Measurements from ENCODE around the gene METTL5. TPM values are rescaled to one million over a fixed set of nuclear protein-coding genes. Genes with fewer than 3 reads are reported as not detected.

METTL5 gene
- total RNA-seq, 1 donor from 2014 or later = 46.1 TPM

DNA sequence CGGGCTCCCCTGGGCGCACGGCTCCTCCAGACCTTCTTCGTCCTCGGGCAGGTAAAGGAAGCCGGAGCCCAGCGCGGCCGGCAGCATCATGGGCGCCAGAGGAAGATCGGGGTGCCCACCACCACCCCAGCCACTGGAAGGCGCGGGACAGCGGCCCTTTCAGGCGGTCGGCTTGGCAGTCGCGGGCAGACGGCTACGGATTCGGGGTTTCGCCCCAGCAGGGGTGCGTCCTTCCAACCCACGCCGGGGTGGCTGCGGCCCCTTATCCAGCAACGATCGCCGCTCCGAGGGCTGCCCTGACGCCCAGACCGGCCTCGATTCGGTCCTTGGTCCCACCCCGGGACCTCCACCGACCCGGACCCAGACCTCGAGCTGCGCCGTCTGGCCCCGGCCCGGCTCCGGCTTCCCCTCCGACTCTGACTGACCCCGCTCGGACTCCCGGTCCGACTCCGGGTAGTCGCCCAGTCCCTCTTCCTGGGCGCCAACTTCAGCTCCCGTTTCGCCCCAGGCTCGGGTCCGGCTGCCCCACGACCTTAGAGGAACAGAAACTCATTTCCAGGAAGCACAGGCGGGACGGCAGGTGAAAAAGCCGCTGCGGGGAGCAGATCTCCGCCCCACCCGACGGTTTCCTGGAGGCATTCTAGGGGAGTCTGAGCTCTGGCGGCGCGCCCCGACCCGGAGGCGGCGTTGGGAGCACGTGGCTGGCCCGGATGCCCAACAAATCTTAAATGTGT, 56.3 kb downstream of the METTL5 start:
- Histone ChIP-seq H3K4me3 (ENCODE audit: low read depth, low read length) (peak overlapping the region; percentile 24), H3K36me3 (ENCODE audit: control insufficient read depth, insufficient read depth, low read length) (no peaks in the 10 kb centered on the region), H3K27me3 (ENCODE audit: control insufficient read depth, insufficient read depth, low read length) (peaks cover 15% of the 10 kb centered on the region)
- TF ChIP-seq, protein P1, sequence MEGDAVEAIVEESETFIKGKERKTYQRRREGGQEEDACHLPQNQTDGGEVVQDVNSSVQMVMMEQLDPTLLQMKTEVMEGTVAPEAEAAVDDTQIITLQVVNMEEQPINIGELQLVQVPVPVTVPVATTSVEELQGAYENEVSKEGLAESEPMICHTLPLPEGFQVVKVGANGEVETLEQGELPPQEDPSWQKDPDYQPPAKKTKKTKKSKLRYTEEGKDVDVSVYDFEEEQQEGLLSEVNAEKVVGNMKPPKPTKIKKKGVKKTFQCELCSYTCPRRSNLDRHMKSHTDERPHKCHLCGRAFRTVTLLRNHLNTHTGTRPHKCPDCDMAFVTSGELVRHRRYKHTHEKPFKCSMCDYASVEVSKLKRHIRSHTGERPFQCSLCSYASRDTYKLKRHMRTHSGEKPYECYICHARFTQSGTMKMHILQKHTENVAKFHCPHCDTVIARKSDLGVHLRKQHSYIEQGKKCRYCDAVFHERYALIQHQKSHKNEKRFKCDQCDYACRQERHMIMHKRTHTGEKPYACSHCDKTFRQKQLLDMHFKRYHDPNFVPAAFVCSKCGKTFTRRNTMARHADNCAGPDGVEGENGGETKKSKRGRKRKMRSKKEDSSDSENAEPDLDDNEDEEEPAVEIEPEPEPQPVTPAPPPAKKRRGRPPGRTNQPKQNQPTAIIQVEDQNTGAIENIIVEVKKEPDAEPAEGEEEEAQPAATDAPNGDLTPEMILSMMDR (IDR thresholded peaks at IDR 0.05; ENCODE audit: insufficient read depth, low read length, poor library complexity, severe bottlenecking) = no peak
- DNase-seq (ENCODE audit: low read depth) = no peak

DNA sequence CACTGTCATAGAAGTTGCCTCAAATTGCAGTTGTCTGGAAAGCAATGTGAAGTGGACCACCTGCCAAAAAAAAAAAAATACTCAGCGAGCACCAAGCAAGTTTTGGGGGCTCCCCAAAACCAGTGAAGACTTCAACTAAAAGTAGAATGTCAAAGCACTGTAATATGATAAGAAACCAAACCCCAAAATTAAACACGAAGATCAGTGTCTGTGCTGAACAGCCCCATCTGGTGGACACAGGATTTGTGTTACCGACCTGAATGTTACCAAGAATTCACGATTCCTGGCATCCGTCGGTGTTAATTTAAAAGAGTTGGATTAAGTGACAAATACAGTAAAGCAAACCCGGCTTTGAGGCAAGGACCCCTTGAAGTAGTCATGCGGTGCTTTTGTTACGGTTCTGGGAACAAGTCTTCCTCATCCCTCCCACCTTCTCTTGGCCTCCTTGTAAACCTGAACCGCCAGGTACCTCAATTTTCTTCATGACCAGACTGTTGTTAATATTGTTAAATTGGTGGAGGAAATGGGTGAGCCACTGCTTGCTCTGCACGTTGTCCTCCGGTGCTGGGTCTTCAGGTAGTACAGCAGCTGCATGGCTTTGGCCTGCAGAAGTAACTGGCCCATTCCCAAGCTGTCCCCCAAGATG, 57.3 kb downstream of the METTL5 start:
- Histone ChIP-seq H3K4me3 (ENCODE audit: low read depth, low read length) (no peak overlapping the region), H3K27me3 (ENCODE audit: control insufficient read depth, insufficient read depth, low read length) (peaks cover 15% of the 10 kb centered on the region), H3K36me3 (ENCODE audit: control insufficient read depth, insufficient read depth, low read length) (no peaks in the 10 kb centered on the region)
- TF ChIP-seq, protein P1 (IDR thresholded peaks at IDR 0.05; ENCODE audit: insufficient read depth, low read length, poor library complexity, severe bottlenecking) = peak; percentile 75
- no peak for DNase-seq (ENCODE audit: low read depth)

DNA sequence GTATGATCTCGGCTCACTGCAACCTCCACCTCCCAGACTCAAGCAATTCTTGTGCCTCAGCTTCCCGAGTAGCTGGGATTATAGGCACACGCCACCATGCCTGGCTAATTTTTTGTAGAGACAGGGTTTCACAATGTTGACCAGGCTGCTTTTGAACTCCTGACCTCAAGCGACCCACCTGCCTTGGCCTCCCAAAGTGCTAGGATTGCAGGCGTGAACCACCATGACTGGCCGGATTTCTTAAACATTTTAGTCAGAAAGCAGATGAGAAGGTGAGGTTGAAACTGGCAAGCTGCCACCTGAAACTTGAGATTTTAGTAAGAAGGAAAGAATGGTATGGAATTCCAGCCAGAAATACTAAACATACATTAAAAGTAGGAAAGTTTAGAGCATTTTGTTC, 59.2 kb downstream of the METTL5 start:
- H3K4me3 ChIP-seq (ENCODE audit: low read depth, low read length) = no peak overlapping the region
- TF ChIP-seq, protein P1 (IDR thresholded peaks at IDR 0.05; ENCODE audit: insufficient read depth, low read length, poor library complexity, severe bottlenecking) = no peak
- no peak for DNase-seq (ENCODE audit: low read depth)
- H3K36me3 ChIP-seq (ENCODE audit: control insufficient read depth, insufficient read depth, low read length) = no peaks in the 10 kb centered on the region
- H3K27me3 ChIP-seq (ENCODE audit: control insufficient read depth, insufficient read depth, low read length) = peaks cover 15% of the 10 kb centered on the region

DNA sequence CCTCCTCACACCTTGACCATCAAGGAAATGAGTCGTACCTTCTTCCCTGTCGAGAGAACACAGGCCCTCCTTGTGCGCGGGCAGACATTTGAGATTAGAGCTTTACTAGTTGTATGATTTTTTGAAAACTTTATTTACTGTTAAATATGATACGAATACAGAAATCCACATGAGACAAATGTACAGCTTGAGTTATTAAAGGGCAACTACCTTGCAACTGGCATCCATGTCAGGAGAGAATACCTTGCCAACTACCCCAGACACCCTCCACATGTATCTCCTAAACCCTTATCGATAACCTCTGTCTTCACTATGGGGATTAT, 62.8 kb downstream of the METTL5 start:
- H3K27me3 ChIP-seq (ENCODE audit: control insufficient read depth, insufficient read depth, low read length) = no peaks in the 10 kb centered on the region
- no peak for DNase-seq (ENCODE audit: low read depth)
- TF ChIP-seq, protein P1 (IDR thresholded peaks at IDR 0.05; ENCODE audit: insufficient read depth, low read length, poor library complexity, severe bottlenecking) = no peak
- H3K36me3 ChIP-seq (ENCODE audit: control insufficient read depth, insufficient read depth, low read length) = no peaks in the 10 kb centered on the region
- H3K4me3 ChIP-seq (ENCODE audit: low read depth, low read length) = no peak overlapping the region

Other genes with a start within 250 kb of the METTL5 start
- 15.3 and 24.7 TPM in 2 replicates for gene PPIG, start 240.6 kb downstream of the METTL5 start, total RNA-seq
- 0.33 TPM in 1 of 2 replicates, not detected in the other for gene CFAP210, start 130.5 kb downstream of the METTL5 start, total RNA-seq
- gene PHOSPHO2, start 130.4 kb downstream of the METTL5 start, total RNA-seq = 3.3 and 5.8 TPM in 2 replicates
- gene KLHL23, start 91.1 kb downstream of the METTL5 start, total RNA-seq = 19.2 and 21.2 TPM in 2 replicates
- gene SSB, start 26.0 kb downstream of the METTL5 start, total RNA-seq = 75.0 and 100 TPM in 2 replicates
- gene UBR3, start 2.5 kb upstream of the METTL5 start, total RNA-seq = 18.2 and 23.0 TPM in 2 replicates